Posterior cingulate gyrus (tissue), 11 donors: Measurements from ENCODE around the gene ZNF532.

Experiments used
- DNase-seq, 10 donors: peaks; one replicate each; pipeline versions ENCODE4 v3.0.0 to v3.0.0-alpha.2; 2020 to 2021; ENCODE audit warnings: mixed read lengths in 3 of 10
- intact Hi-C: fragments of 100-400 bp; cut with DNase I; formaldehyde crosslinking; loops from one replicate; pipeline ENCODE4 v1.15.1; 2023

ZNF532 gene

GRCh38 chr18:58993260-58993659 is 128.6 kb downstream of the ZNF532 start:
- no peak for DNase-seq
- intact Hi-C loops: no loop called here

- DNase-seq: no peak
- intact Hi-C loops: no loop called here
Observed at GRCh38 chr18:58995663-58996062, 131.0 kb downstream of the ZNF532 start.

GRCh38 chr18:58996131-58996641 is 131.5 kb downstream of the ZNF532 start:
- intact Hi-C loops: no loop called here

GRCh38 chr18:58996696-58997095 is 132.0 kb downstream of the ZNF532 start:
- DNase-seq: no peak
- intact Hi-C loops: no loop called here

More at GRCh38 chr18:58996131-58996641, 131.5 kb downstream of the ZNF532 start:
- DNase-seq: peak in 1 of 10 donors; percentile 11

- intact Hi-C loops: no loop called here
- no peak for DNase-seq
Observed at GRCh38 chr18:58997811-58998337, 133.2 kb downstream of the ZNF532 start.

GRCh38 chr18:58998401-58999203 is 133.9 kb downstream of the ZNF532 start:
- intact Hi-C loops: no loop called here
- DNase-seq: peak in 9 of 10 donors; percentile 28 to 94 (median 59)

- intact Hi-C loops: no loop called here
Observed at GRCh38 chr18:59001166-59001565, 136.5 kb downstream of the ZNF532 start.

GRCh38 chr18:59001721-59002120 is 137.0 kb downstream of the ZNF532 start:
- DNase-seq: no peak
- intact Hi-C loops: no loop called here

More at GRCh38 chr18:59001166-59001565, 136.5 kb downstream of the ZNF532 start:
- no peak for DNase-seq

- intact Hi-C loops: no loop called here
- no peak for DNase-seq
Observed at GRCh38 chr18:59002974-59003594, 138.4 kb downstream of the ZNF532 start.

GRCh38 chr18:59005262-59005661 is 140.6 kb downstream of the ZNF532 start:
- peak in 1 of 10 donors; percentile 11 for DNase-seq
- intact Hi-C loops: no loop called here

GRCh38 chr18:59006461-59007067 is 141.9 kb downstream of the ZNF532 start:
- intact Hi-C loops: no loop called here
- no peak for DNase-seq

GRCh38 chr18:59008302-59008974 is 143.8 kb downstream of the ZNF532 start:
- intact Hi-C loops: no loop called here
- no peak for DNase-seq

- no peak for DNase-seq
- intact Hi-C loops: no loop called here
Observed at GRCh38 chr18:59009846-59010245, 145.2 kb downstream of the ZNF532 start.

- intact Hi-C loops: no loop called here
- DNase-seq: no peak
Observed at GRCh38 chr18:59011289-59011688, 146.6 kb downstream of the ZNF532 start.

GRCh38 chr18:59011786-59012185 is 147.1 kb downstream of the ZNF532 start:
- intact Hi-C loops: no loop called here
- no peak for DNase-seq

- intact Hi-C loops: no loop called here
Observed at GRCh38 chr18:59012815-59013705, 148.4 kb downstream of the ZNF532 start.

GRCh38 chr18:59013744-59014143 is 149.1 kb downstream of the ZNF532 start:
- no peak for DNase-seq
- intact Hi-C loops: no loop called here

More at GRCh38 chr18:59012815-59013705, 148.4 kb downstream of the ZNF532 start:
- DNase-seq: no peak

- no peak for DNase-seq
- intact Hi-C loops: no loop called here
Observed at GRCh38 chr18:59015531-59016152, 151.0 kb downstream of the ZNF532 start.

- intact Hi-C loops: no loop called here
- no peak for DNase-seq
Observed at GRCh38 chr18:59021500-59021899, 156.8 kb downstream of the ZNF532 start.
